ENCODE data around the gene ZNF792.
"Not testable (repeated sequence)": the region's sequence is repeated elsewhere in the genome, so short reads cannot be mapped to it uniquely, and the experiment has no call there.

The ZNF792 gene

GRCh38 chr19:34925278-34925855 lies 38.7 kb downstream of the ZNF792 start:
- no peak overlapping the region for H3K27ac Mint-ChIP-seq
- H3K4me1 Mint-ChIP-seq: peaks cover 25% of the 10 kb centered on the region
- no peaks in the 10 kb centered on the region for H3K27me3 Mint-ChIP-seq
- no peaks in the 10 kb centered on the region for H3K9me3 Mint-ChIP-seq
- H3K36me3 Mint-ChIP-seq: peaks cover 6% of the 10 kb centered on the region
- H3K4me3 Mint-ChIP-seq: no peak overlapping the region

GRCh38 chr19:34920090-34920786 lies 43.8 kb downstream of the ZNF792 start:
- not testable (repeated sequence) for H3K27ac Mint-ChIP-seq, H3K36me3 Mint-ChIP-seq, H3K9me3 Mint-ChIP-seq

GRCh38 chr19:34918190-34918589 lies 45.8 kb downstream of the ZNF792 start:
- Mint-ChIP-seq H3K27ac (no peak overlapping the region), H3K27me3 (no peaks in the 10 kb centered on the region), H3K4me3 (no peak overlapping the region), H3K36me3 (peaks cover 4% of the 10 kb centered on the region), H3K4me1 (no peaks in the 10 kb centered on the region), H3K9me3 (peaks cover 5% of the 10 kb centered on the region)

More at GRCh38 chr19:34920090-34920786, 43.8 kb downstream of the ZNF792 start:
- not testable (repeated sequence) for H3K27me3 Mint-ChIP-seq, H3K4me3 Mint-ChIP-seq, H3K4me1 Mint-ChIP-seq

GRCh38 chr19:34917144-34917543 lies 46.9 kb downstream of the ZNF792 start:
- H3K4me1 Mint-ChIP-seq, H3K27ac Mint-ChIP-seq, H3K4me3 Mint-ChIP-seq, H3K27me3 Mint-ChIP-seq, H3K36me3 Mint-ChIP-seq, H3K9me3 Mint-ChIP-seq: not testable (repeated sequence)

GRCh38 chr19:34910770-34911169 lies 53.3 kb downstream of the ZNF792 start:
- H3K27ac Mint-ChIP-seq: no peak overlapping the region
- H3K9me3 Mint-ChIP-seq: no peaks in the 10 kb centered on the region
- no peak overlapping the region for H3K4me3 Mint-ChIP-seq
- H3K4me1 Mint-ChIP-seq: peaks cover 5% of the 10 kb centered on the region
- peaks cover 25% of the 10 kb centered on the region for H3K27me3 Mint-ChIP-seq
- peaks cover 5% of the 10 kb centered on the region for H3K36me3 Mint-ChIP-seq
